PFSK-1 (cell line): ENCODE measurements around the gene LYPLA2.

Experiments used
- FOXP2 ChIP-seq: optimal IDR thresholded peaks from 2 replicates; pipeline ENCODE3; 2011; ENCODE audit warnings: borderline replicate concordance, control low read depth, inconsistent platforms; ENCODE audit not compliant: insufficient read depth; ENCODE audit errors: extremely low read length, extremely low read depth
- POLR2AphosphoS5 ChIP-seq: IDR thresholded peaks from 2 replicates; pipeline ENCODE4 v1.6.1; 2012; ENCODE audit warnings: low read depth, mild to moderate bottlenecking, control low read depth, low read length, moderate library complexity
- SIN3A ChIP-seq: IDR thresholded peaks from 2 replicates; pipeline ENCODE4 v1.6.1; 2012; ENCODE audit warnings: mild to moderate bottlenecking, low read length, moderate library complexity, borderline replicate concordance; ENCODE audit not compliant: insufficient read depth
- TAF1 ChIP-seq: IDR thresholded peaks from 2 replicates; pipeline ENCODE4 v1.6.1; 2012; ENCODE audit warnings: low read length, control low read depth, borderline replicate concordance; ENCODE audit not compliant: insufficient read depth
- TF ChIP-seq, protein P1 (sequence below), 2 experiments: IDR thresholded peaks; 2 replicates each; pipeline versions ENCODE4 v1.6.1 to v1.8.0; 2011 to 2012; ENCODE audit warnings: low read depth in 2 of 2, low read length in 2 of 2, control low read depth in 1 of 2, inconsistent platforms in 1 of 2, mild to moderate bottlenecking in 1 of 2, moderate library complexity in 1 of 2; ENCODE audit not compliant: insufficient read depth in 1 of 2

Gene LYPLA2

GRCh38 chr1:23816361-23816760 is 25.4 kb downstream of the LYPLA2 start:
- no peak for TF ChIP-seq TAF1
- TF ChIP-seq POLR2AphosphoS5 = no peak
- TF ChIP-seq SIN3A = no peak
- TF ChIP-seq FOXP2 = no peak
- TF ChIP-seq, protein P1, sequence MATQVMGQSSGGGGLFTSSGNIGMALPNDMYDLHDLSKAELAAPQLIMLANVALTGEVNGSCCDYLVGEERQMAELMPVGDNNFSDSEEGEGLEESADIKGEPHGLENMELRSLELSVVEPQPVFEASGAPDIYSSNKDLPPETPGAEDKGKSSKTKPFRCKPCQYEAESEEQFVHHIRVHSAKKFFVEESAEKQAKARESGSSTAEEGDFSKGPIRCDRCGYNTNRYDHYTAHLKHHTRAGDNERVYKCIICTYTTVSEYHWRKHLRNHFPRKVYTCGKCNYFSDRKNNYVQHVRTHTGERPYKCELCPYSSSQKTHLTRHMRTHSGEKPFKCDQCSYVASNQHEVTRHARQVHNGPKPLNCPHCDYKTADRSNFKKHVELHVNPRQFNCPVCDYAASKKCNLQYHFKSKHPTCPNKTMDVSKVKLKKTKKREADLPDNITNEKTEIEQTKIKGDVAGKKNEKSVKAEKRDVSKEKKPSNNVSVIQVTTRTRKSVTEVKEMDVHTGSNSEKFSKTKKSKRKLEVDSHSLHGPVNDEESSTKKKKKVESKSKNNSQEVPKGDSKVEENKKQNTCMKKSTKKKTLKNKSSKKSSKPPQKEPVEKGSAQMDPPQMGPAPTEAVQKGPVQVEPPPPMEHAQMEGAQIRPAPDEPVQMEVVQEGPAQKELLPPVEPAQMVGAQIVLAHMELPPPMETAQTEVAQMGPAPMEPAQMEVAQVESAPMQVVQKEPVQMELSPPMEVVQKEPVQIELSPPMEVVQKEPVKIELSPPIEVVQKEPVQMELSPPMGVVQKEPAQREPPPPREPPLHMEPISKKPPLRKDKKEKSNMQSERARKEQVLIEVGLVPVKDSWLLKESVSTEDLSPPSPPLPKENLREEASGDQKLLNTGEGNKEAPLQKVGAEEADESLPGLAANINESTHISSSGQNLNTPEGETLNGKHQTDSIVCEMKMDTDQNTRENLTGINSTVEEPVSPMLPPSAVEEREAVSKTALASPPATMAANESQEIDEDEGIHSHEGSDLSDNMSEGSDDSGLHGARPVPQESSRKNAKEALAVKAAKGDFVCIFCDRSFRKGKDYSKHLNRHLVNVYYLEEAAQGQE (IDR thresholded peaks at IDR 0.05; ENCODE audit: insufficient read depth in 1 of 2, low read depth in 2 of 2, low read length in 2 of 2) = no peak

- TF ChIP-seq POLR2AphosphoS5 = no peak
- TF ChIP-seq, protein P1 (IDR thresholded peaks at IDR 0.05; ENCODE audit: insufficient read depth in 1 of 2, low read depth in 2 of 2, low read length in 2 of 2) = no peak
- TF ChIP-seq SIN3A = no peak
- TF ChIP-seq TAF1 = no peak
- no peak for TF ChIP-seq FOXP2
Observed at GRCh38 chr1:23816906-23817305, 26.0 kb downstream of the LYPLA2 start.

GRCh38 chr1:23817633-23818032 is 26.7 kb downstream of the LYPLA2 start:
- TF ChIP-seq FOXP2 (no peak), SIN3A (no peak), TAF1 (no peak), POLR2AphosphoS5 (no peak)
- TF ChIP-seq, protein P1 (IDR thresholded peaks at IDR 0.05; ENCODE audit: insufficient read depth in 1 of 2, low read depth in 2 of 2, low read length in 2 of 2) = no peak

GRCh38 chr1:23823767-23824166 is 32.8 kb downstream of the LYPLA2 start:
- TF ChIP-seq TAF1 (no peak), FOXP2 (no peak), SIN3A (no peak), POLR2AphosphoS5 (no peak)
- TF ChIP-seq, protein P1 (IDR thresholded peaks at IDR 0.05; ENCODE audit: insufficient read depth in 1 of 2, low read depth in 2 of 2, low read length in 2 of 2) = no peak

- TF ChIP-seq POLR2AphosphoS5 (no peak), TAF1 (no peak), SIN3A (no peak), FOXP2 (no peak)
- TF ChIP-seq, protein P1 (IDR thresholded peaks at IDR 0.05; ENCODE audit: insufficient read depth in 1 of 2, low read depth in 2 of 2, low read length in 2 of 2) = no peak
Observed at GRCh38 chr1:23824711-23825075, 33.7 kb downstream of the LYPLA2 start.
